Mesendoderm (in vitro differentiated cells): ENCODE measurements around the gene PHF21A.
"Not testable (repeated sequence)": the region's sequence is repeated elsewhere in the genome, so short reads cannot be mapped to it uniquely, and the experiment has no call there.

Experiments
- DNase-seq: peaks from one replicate; pipeline ENCODE4 v3.0.0; 2013
- H2AK5ac ChIP-seq: 2 replicates; pipeline ENCODE4 v1.6.1; 2013; ENCODE audit warnings: low read length, inconsistent platforms
- H2BK120ac ChIP-seq: 2 replicates; pipeline ENCODE4 v1.6.1; 2013; ENCODE audit warnings: low read depth, mild to moderate bottlenecking, low read length, moderate library complexity, mixed read lengths
- H2BK15ac ChIP-seq: replicated peaks from 2 replicates; pipeline ENCODE4 v1.6.1; 2013; ENCODE audit warnings: low read depth, mild to moderate bottlenecking, moderate library complexity
- H2BK5ac ChIP-seq: 2 replicates; pipeline ENCODE4 v1.6.1; 2013; ENCODE audit warnings: low read length, inconsistent platforms
- H3K18ac ChIP-seq: 2 replicates; pipeline ENCODE4 v1.6.1; 2013; ENCODE audit warnings: mild to moderate bottlenecking, low read length, mixed read lengths
- H3K23ac ChIP-seq: one replicate; pipeline ENCODE4 v1.6.1; 2013; ENCODE audit warnings: low read length
- H3K27ac ChIP-seq: 2 replicates; pipeline ENCODE4 v1.5.1; 2013; ENCODE audit warnings: low read depth, mild to moderate bottlenecking, inconsistent platforms, low read length, moderate library complexity
- H3K27me3 ChIP-seq: 2 replicates; pipeline ENCODE4 v1.6.1; 2013; ENCODE audit warnings: low read length, control low read depth, mild to moderate bottlenecking, inconsistent platforms; ENCODE audit not compliant: insufficient read depth, poor library complexity
- H3K36me3 ChIP-seq: 2 replicates; pipeline ENCODE4 v1.6.1; 2013; ENCODE audit warnings: low read length, inconsistent platforms; ENCODE audit not compliant: control insufficient read depth, insufficient read depth
- H3K4ac ChIP-seq: one replicate; pipeline ENCODE4 v1.6.1; 2013; ENCODE audit warnings: low read depth, mild to moderate bottlenecking, low read length, moderate library complexity
- H3K4me1 ChIP-seq: 2 replicates; pipeline ENCODE4 v1.6.1; 2013; ENCODE audit warnings: low read depth, low read length, inconsistent platforms; ENCODE audit not compliant: control insufficient read depth
- H3K4me2 ChIP-seq: 2 replicates; pipeline ENCODE4 v1.6.1; 2013; ENCODE audit warnings: low read length
- H3K4me3 ChIP-seq: 2 replicates; pipeline ENCODE4 v1.5.1; 2013; ENCODE audit warnings: mild to moderate bottlenecking, low read length
- H3K56ac ChIP-seq: one replicate; pipeline ENCODE4 v1.6.1; 2013; ENCODE audit warnings: low read length
- H3K79me1 ChIP-seq: 2 replicates; pipeline ENCODE4 v1.6.1; 2013; ENCODE audit warnings: low read length, inconsistent platforms
- H3K79me2 ChIP-seq: 2 replicates; pipeline ENCODE4 v1.6.1; 2013; ENCODE audit warnings: mild to moderate bottlenecking, low read length; ENCODE audit not compliant: control insufficient read depth, insufficient read depth
- H3K9ac ChIP-seq: 2 replicates; pipeline ENCODE4 v1.6.1; 2013; ENCODE audit warnings: low read length, inconsistent platforms
- H4K5ac ChIP-seq: one replicate; pipeline ENCODE4 v1.6.1; 2013; ENCODE audit warnings: low read length
- H4K8ac ChIP-seq: one replicate; pipeline ENCODE4 v1.6.1; 2013; ENCODE audit warnings: low read depth, mild to moderate bottlenecking, control low read depth, low read length, moderate library complexity
- WGBS: extraction: QIAGEN DNeasy Blood & Tissue Kit; methylation state at CpG from one replicate; pipeline ENCODE4 v1.1.7; 2013; ENCODE audit warnings: low lambda C conversion rate, missing lambda C conversion rate; ENCODE audit not compliant: insufficient coverage; ENCODE audit errors: extremely low coverage; 5-methylcytosine and 5-hydroxymethylcytosine counted together

The PHF21A gene

DNA sequence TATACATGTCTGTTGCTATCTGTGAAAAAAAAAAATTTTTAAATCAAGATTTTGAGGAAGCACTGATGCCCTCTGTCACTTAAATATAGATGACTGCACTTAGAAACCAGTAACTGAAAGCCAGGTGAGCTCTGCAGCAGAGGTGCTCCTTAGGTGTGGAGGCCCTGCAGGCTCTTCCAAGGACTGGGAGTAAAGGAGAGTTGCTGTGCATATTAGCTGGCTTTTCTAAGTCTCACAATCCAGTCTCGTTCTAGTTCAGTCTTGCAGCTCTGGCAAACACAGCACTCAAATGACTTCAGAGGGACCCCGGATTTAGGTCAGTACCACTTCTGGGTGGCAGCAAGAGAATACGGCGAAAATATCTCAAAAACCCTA, 137.8 kb downstream of the PHF21A start:
- no peak overlapping the region for H4K8ac ChIP-seq
- no peaks in the 10 kb centered on the region for H3K36me3 ChIP-seq
- WGBS = no CpG with 5 or more reads among the region's 4 CpGs
- peak overlapping the region; percentile 0 for H3K27ac ChIP-seq
- H3K79me1 ChIP-seq = no peaks in the 10 kb centered on the region
- peaks cover 3% of the 10 kb centered on the region for H3K4me1 ChIP-seq
- DNase-seq = no peak
- H3K18ac ChIP-seq = peak overlapping the region; percentile 19
- H3K27me3 ChIP-seq = no peaks in the 10 kb centered on the region
- no peak overlapping the region for H3K4me2 ChIP-seq
- no peaks in the 10 kb centered on the region for H3K79me2 ChIP-seq
- H3K23ac ChIP-seq = no peak overlapping the region
- H3K4me3 ChIP-seq = no peak overlapping the region
- H2AK5ac ChIP-seq = no peak overlapping the region
- H2BK15ac ChIP-seq = no peak overlapping the region
- H3K56ac ChIP-seq = peak overlapping the region; percentile 1
- peak overlapping the region; percentile 95 for H3K4ac ChIP-seq
- H3K9ac ChIP-seq = peak overlapping the region; percentile 25
- H4K5ac ChIP-seq = no peak overlapping the region
- no peak overlapping the region for H2BK5ac ChIP-seq
- H2BK120ac ChIP-seq = no peak overlapping the region

DNA sequence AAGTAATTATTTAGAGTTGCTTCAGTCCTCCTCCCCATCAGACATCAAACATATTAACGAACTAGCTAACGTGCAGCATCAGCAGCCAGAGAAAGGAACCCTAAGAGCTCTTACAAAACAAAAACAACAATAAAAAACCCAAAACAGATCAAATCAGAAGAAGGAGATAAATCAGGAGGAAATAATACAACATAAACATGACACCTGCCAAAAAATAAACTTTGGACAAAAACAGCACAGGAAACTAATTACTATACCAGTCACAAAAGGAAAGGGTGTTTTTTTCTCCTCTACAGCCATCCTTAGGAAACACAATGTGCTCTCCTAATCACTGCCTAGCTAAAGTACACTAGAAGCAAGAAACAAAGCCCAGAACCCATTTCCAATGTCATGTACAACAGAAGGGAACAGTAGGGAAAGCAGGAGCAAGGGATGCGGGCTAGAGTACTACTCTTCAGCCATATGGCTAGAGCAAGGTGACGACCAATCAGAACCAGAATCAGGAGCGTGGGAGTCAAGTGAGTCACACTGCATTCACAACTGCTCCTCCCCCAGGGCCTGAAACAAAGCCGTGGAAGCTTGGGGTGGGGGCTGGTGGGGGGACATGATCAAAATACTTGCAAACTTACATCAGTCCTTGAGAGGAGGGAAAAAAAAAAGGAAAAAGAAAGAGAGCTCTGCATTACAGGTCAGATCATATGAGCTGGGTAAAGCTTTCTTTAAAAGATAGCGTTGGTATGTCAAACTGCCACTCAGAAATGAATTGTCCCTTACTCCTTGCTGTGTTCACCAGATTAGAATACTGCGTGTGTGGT, 138.4 kb downstream of the PHF21A start:
- no CpG with 5 or more reads among the region's 8 CpGs for WGBS
- peak; percentile 98 for DNase-seq

DNA sequence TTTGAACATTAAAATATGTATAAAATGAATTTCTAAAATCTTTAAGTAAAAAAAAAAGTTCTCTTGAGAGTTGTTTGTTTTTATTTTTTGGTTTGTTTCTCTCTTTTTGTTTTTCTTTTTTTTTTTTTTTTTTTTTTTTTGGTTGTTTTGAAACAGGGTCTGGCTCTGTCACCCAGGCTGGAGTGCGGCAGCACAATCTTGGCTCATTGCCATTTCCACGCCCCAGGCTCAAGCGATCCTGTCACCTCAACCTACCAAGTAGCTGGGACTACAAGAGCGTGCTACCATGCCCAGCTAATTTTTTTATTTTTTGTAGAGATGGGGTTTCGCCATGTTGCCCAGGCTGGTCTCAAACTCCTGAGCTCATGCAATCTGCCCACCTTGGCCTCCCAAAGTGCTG, 139.4 kb downstream of the PHF21A start:
- not testable (repeated sequence) for H2BK5ac ChIP-seq, H4K5ac ChIP-seq, H3K23ac ChIP-seq, H3K4me2 ChIP-seq, H2AK5ac ChIP-seq, H3K9ac ChIP-seq, H4K8ac ChIP-seq, H2BK120ac ChIP-seq, H3K79me1 ChIP-seq, H3K4me1 ChIP-seq, H3K27ac ChIP-seq, H3K36me3 ChIP-seq, H3K4me3 ChIP-seq, H3K56ac ChIP-seq, H3K79me2 ChIP-seq, H3K27me3 ChIP-seq, H2BK15ac ChIP-seq, H3K18ac ChIP-seq, H3K4ac ChIP-seq, DNase-seq
- no CpG with 5 or more reads among the region's 5 CpGs for WGBS

More for the DNA sequence above, 138.4 kb downstream of the PHF21A start:
- Histone ChIP-seq H2BK15ac (no peak overlapping the region), H3K4ac (no peak overlapping the region), H3K27me3 (no peaks in the 10 kb centered on the region), H2BK5ac (no peak overlapping the region), H2AK5ac (no peak overlapping the region), H3K4me1 (peaks cover 3% of the 10 kb centered on the region), H3K79me1 (no peaks in the 10 kb centered on the region), H3K18ac (no peak overlapping the region), H3K79me2 (no peaks in the 10 kb centered on the region), H3K4me2 (peak overlapping the region; percentile 12), H2BK120ac (no peak overlapping the region), H4K8ac (no peak overlapping the region), H3K4me3 (no peak overlapping the region), H3K23ac (no peak overlapping the region), H3K27ac (no peak overlapping the region), H3K36me3 (no peaks in the 10 kb centered on the region), H3K56ac (peak overlapping the region; percentile 68), H3K9ac (peak overlapping the region; percentile 42), H4K5ac (no peak overlapping the region)

DNA sequence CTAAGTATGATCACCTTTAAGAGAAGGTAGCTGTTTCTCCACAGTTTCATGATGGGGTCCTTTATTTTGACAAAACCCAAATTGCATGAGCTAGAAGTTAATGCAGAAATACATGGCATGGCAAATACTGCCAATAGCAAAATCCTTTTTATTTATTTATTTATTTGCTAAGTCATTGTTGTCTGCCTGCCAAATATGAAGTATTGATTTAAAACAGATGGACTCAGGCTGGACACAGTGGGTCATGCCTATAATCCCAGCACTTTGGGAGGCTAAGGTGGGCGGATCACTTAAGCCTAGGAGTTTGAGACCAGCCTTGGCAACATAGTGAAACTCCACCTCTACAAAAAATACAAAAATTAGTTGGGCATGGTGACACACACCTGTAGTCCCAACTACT, 146.4 kb downstream of the PHF21A start:
- Histone ChIP-seq H3K4me3 (no peak overlapping the region), H3K36me3 (no peaks in the 10 kb centered on the region), H3K79me2 (no peaks in the 10 kb centered on the region), H2BK5ac (no peak overlapping the region), H4K8ac (no peak overlapping the region), H3K4me1 (no peaks in the 10 kb centered on the region), H3K27me3 (no peaks in the 10 kb centered on the region), H3K27ac (no peak overlapping the region), H3K23ac (no peak overlapping the region), H3K9ac (no peak overlapping the region), H3K4me2 (no peak overlapping the region), H3K4ac (no peak overlapping the region), H2BK120ac (no peak overlapping the region), H3K18ac (no peak overlapping the region), H2AK5ac (no peak overlapping the region), H2BK15ac (no peak overlapping the region), H4K5ac (no peak overlapping the region), H3K79me1 (no peaks in the 10 kb centered on the region), H3K56ac (no peak overlapping the region)
- WGBS = no CpG with 5 or more reads among the region's 1 CpG
- no peak for DNase-seq

DNA sequence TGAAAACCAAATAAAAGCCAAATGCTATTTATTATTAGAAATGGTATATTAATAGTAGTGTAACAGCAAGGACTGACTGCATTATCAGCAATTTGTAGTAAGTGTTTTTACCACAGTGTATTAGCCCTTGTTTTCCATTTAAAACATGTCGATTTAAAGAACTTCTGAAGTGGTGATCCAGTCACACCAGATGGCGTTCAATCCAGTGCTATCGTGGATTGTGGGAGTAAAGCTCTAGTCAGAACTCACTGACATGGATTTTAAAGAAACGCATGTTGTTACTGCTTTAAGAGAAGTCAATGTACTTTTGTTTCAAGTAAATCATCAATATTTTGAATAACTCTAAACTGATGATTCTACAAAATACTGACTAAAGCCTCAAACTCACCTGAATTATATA, 147.7 kb downstream of the PHF21A start:
- no CpG with 5 or more reads among the region's 4 CpGs for WGBS
- no peak overlapping the region for H3K4me2 ChIP-seq
- no peaks in the 10 kb centered on the region for H3K36me3 ChIP-seq
- H2AK5ac ChIP-seq = no peak overlapping the region
- H3K4me1 ChIP-seq = peaks cover 3% of the 10 kb centered on the region
- H4K8ac ChIP-seq = no peak overlapping the region
- no peak overlapping the region for H4K5ac ChIP-seq
- no peak overlapping the region for H2BK5ac ChIP-seq
- peak; percentile 13 for DNase-seq
- H3K9ac ChIP-seq = no peak overlapping the region
- no peak overlapping the region for H3K27ac ChIP-seq
- no peaks in the 10 kb centered on the region for H3K79me1 ChIP-seq
- no peaks in the 10 kb centered on the region for H3K79me2 ChIP-seq
- H3K4ac ChIP-seq = no peak overlapping the region
- no peaks in the 10 kb centered on the region for H3K27me3 ChIP-seq
- no peak overlapping the region for H3K4me3 ChIP-seq
- no peak overlapping the region for H3K18ac ChIP-seq
- no peak overlapping the region for H3K23ac ChIP-seq
- H2BK120ac ChIP-seq = no peak overlapping the region
- H2BK15ac ChIP-seq = no peak overlapping the region
- no peak overlapping the region for H3K56ac ChIP-seq

DNA sequence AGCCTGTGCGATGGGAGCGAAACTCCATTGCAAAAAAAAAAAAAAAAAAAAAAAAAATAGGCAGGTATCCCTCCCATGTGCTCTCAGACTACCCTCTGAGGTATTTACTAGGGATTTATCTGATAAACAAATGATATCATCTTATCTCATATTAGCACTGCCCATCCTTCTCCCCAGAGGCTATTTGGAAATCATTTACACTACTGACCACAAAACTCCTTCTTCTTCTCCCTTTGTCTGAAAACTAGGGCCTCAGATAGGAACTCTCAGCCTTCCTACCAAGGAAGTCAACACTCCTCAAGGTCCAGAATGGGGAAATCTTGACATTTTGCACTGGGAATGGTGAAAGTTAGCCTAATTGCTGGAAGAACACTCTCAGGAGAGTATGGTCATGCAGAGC, 152.4 kb downstream of the PHF21A start:
- DNase-seq = peak; percentile 32
- no peaks in the 10 kb centered on the region for H3K79me1 ChIP-seq
- no peak overlapping the region for H3K4ac ChIP-seq
- no peak overlapping the region for H3K9ac ChIP-seq
- H2BK15ac ChIP-seq = no peak overlapping the region
- H3K4me1 ChIP-seq = peaks cover 3% of the 10 kb centered on the region
- H2AK5ac ChIP-seq = no peak overlapping the region
- H4K8ac ChIP-seq = no peak overlapping the region
- H4K5ac ChIP-seq = no peak overlapping the region
- H2BK5ac ChIP-seq = no peak overlapping the region
- no peak overlapping the region for H3K56ac ChIP-seq
- H2BK120ac ChIP-seq = no peak overlapping the region
- no peak overlapping the region for H3K4me3 ChIP-seq
- H3K27ac ChIP-seq = no peak overlapping the region
- no CpG with 5 or more reads among the region's 2 CpGs for WGBS
- no peak overlapping the region for H3K4me2 ChIP-seq
- no peaks in the 10 kb centered on the region for H3K36me3 ChIP-seq
- H3K79me2 ChIP-seq = no peaks in the 10 kb centered on the region
- H3K18ac ChIP-seq = no peak overlapping the region
- H3K23ac ChIP-seq = peak overlapping the region; percentile 34
- no peaks in the 10 kb centered on the region for H3K27me3 ChIP-seq
